HepG2 (cell line): ENCODE data around the gene NOP9. TPM values are rescaled to one million over a fixed set of nuclear protein-coding genes. Genes with fewer than 3 reads are reported as not detected.

Source experiments
- ATAC-seq: fragments of 200-7000 bp; cut with Tn5 transposase; 3 replicates; pipeline ENCODE4 v1.9.1; 2020; ENCODE audit warnings: mild to moderate bottlenecking, moderate library complexity
- BruUV-seq: library from RNA; stranded (reverse); fragments of 400-500 nt; replicated peaks from 2 replicates; lab custom pipeline; 2021; lab: Mats Ljungman, UMichigan
- CTCF ChIA-PET: fragments of 300-600 bp; formaldehyde crosslinking; extraction: SDS; loops from one replicate; lab custom pipeline; 2021; ENCODE audit warnings: low total read pairs, inconsistent platforms, low intra/inter-chr PET ratio; lab: Yijun Ruan, JAX
- POLR2A ChIA-PET: fragments of 350-600 bp; sonication (Branson Sonifier 250); formaldehyde crosslinking; loops from one replicate; lab custom pipeline; 2020; ENCODE audit warnings: antibody characterized with exemption, inconsistent platforms; lab: Yijun Ruan, JAX
- DNase-seq: peaks from one replicate; pipeline ENCODE4 v3.0.0-alpha.2; 2015; ENCODE audit warnings: low spot score
- FAIRE-seq: peaks from 3 replicates; lab custom pipeline; 2011; peaks lifted over from hg19 to GRCh38; lab: Jason Lieb, UNC
- H2AFZ ChIP-seq: one replicate; pipeline ENCODE4 v1.6.1; 2011; ENCODE audit warnings: low read length, inconsistent platforms
- H3K27ac ChIP-seq: fragments of 300-600 bp; 3 replicates; pipeline ENCODE4 v1.8.0; 2011; ENCODE audit warnings: mixed run types, mild to moderate bottlenecking, mixed read lengths, low read length, inconsistent platforms; ENCODE audit not compliant: insufficient read depth; ENCODE audit errors: extremely low read length
- H3K27me3 ChIP-seq, 2 experiments: fragments of 200-600 bp in 1 of 2; 2 replicates in 1 of 2; 3 replicates in 1 of 2; pipeline versions ENCODE4 v1.6.0 to v1.8.0; 2011; ENCODE audit warnings: low read length in 2 of 2, mild to moderate bottlenecking in 2 of 2, moderate library complexity in 2 of 2, inconsistent platforms in 1 of 2; ENCODE audit not compliant: insufficient read depth in 2 of 2, control insufficient read depth in 1 of 2
- H3K36me3 ChIP-seq, 2 experiments: fragments of 200-600 bp in 1 of 2; replicated peaks in 1 of 2; 2 replicates in 1 of 2; 3 replicates in 1 of 2; pipeline versions ENCODE4 v1.5.1 to v1.8.0; 2011; ENCODE audit warnings: low read length in 2 of 2, inconsistent platforms in 1 of 2; ENCODE audit not compliant: insufficient read depth in 2 of 2, control insufficient read depth in 1 of 2
- H3K4me1 ChIP-seq: 2 replicates; pipeline ENCODE4 v1.5.1; 2012; ENCODE audit warnings: low read length, inconsistent platforms; ENCODE audit not compliant: insufficient read depth
- H3K4me2 ChIP-seq: 2 replicates; pipeline ENCODE4 v1.6.0; 2011; ENCODE audit warnings: low read depth, low read length, inconsistent platforms
- H3K4me3 ChIP-seq, 3 experiments: fragments of 200-600 bp in 1 of 3; sonication (generic), shearing (Covaris generic) in 1 of 3; replicated peaks in 1 of 3; 2 replicates each; pipeline ENCODE4 v1.5.1; 2011 to 2016; ENCODE audit warnings: low read length in 3 of 3, inconsistent platforms in 2 of 3, low read depth in 2 of 3, mild to moderate bottlenecking in 2 of 3, control low read depth in 1 of 3, mixed read lengths in 1 of 3; ENCODE audit not compliant: insufficient read depth in 1 of 3
- H3K79me2 ChIP-seq: one replicate; pipeline ENCODE4 v1.6.1; 2011; ENCODE audit warnings: low read length, inconsistent platforms; ENCODE audit not compliant: insufficient read depth
- H3K9ac ChIP-seq: 2 replicates; pipeline ENCODE4 v1.6.0; 2011; ENCODE audit warnings: mild to moderate bottlenecking, low read depth, low read length, inconsistent platforms; ENCODE audit not compliant: insufficient read depth
- H3K9me3 ChIP-seq: 2 replicates; pipeline ENCODE4 v1.5.1; 2012; ENCODE audit warnings: mild to moderate bottlenecking, low read length
- H4K20me1 ChIP-seq: 2 replicates; pipeline ENCODE4 v1.6.0; 2011; ENCODE audit warnings: inconsistent platforms, mild to moderate bottlenecking, low read length, moderate library complexity; ENCODE audit not compliant: insufficient read depth
- NPAS2 ChIP-seq: sonication (generic); formaldehyde crosslinking; IDR thresholded peaks from 2 replicates; pipeline ENCODE4 v1.8.0; 2022; ENCODE audit warnings: mild to moderate bottlenecking, missing genetic modification reagents, borderline replicate concordance
- PCBP2 ChIP-seq: fragments of 200-400 bp; formaldehyde crosslinking; optimal IDR thresholded peaks from 2 replicates; pipeline ENCODE3; 2018; ENCODE audit warnings: low read length, low read depth; ENCODE audit not compliant: poor library complexity, severe bottlenecking
- ZNF101 ChIP-seq: sonication (generic); formaldehyde crosslinking; IDR thresholded peaks from 2 replicates; pipeline ENCODE4 v1.4.0; 2020; ENCODE audit warnings: mild to moderate bottlenecking, low read depth, missing genetic modification reagents, borderline replicate concordance
- ZNF414 ChIP-seq: sonication (generic); formaldehyde crosslinking; IDR thresholded peaks from 2 replicates; pipeline ENCODE4 v1.5.0; 2020; ENCODE audit warnings: missing genetic modification reagents
- ZNF672 ChIP-seq: sonication (generic); formaldehyde crosslinking; IDR thresholded peaks from 2 replicates; pipeline ENCODE4 v1.8.1; 2022; ENCODE audit warnings: missing genetic modification reagents
- WGBS: methylation state at CpG from one replicate; pipeline ENCODE4 v1.1.6; 2017; ENCODE audit warnings: low lambda C conversion rate; 5-methylcytosine and 5-hydroxymethylcytosine counted together
- in situ Hi-C: cut with HindIII; loops from 2 replicates; pipeline ENCODE4 v1.10.0; 2017; ENCODE audit warnings: low pct_unique_long_range_greater_than_20kb; ENCODE audit not compliant: extremely low pct_ligation_motif_present
- intact Hi-C: fragments of 100-400 bp; cut with micrococcal nuclease; formaldehyde crosslinking; loops from one replicate; pipeline ENCODE4 v1.10.0; 2022; ENCODE audit not compliant: unreplicated experiment
- polyA plus RNA-seq, 8 experiments: library from polyadenylated mRNA; depleted of rRNA in 3 of 8; stranded (reverse) in 7 of 8; unstranded in 1 of 8; fragments of >200 nt; fragmentation: Illumina TruSeq in 4 of 8; extraction: Trizol in 4 of 8; gene quantifications; 2 replicates each; pipeline versions ENCODE4 v1.2.1 to v1.2.3, GENCODE V29; 2011 to 2016; ENCODE audit warnings: low read depth in 4 of 8, missing spikeins in 1 of 8, mixed read lengths in 1 of 8; ENCODE audit not compliant: insufficient read depth in 1 of 8
- total RNA-seq, 5 experiments: library from RNA; depleted of rRNA; stranded (reverse); fragments of >200 nt; fragmentation: Illumina TruSeq; extraction: Trizol; gene quantifications; 2 replicates each; pipeline ENCODE4 v1.2.3, GENCODE V29; 2016; ENCODE audit warnings: low read depth in 1 of 5

Gene NOP9
- total and polyA plus RNA-seq, 2 of the 13 experiments (the other 11 are each of a cell fraction or from before 2014, with no cell fraction given): 24.5 to 61.6 TPM

- WGBS: 0% methylated on average over 1 of the region's 1 CpG
- POLR2A ChIA-PET: interaction anchor here (1.7 kb wide), 1 partner anchor 83 kb away, joined by 5 read pairs; the partner anchor contains the start of gene KHNYN
- H2AFZ ChIP-seq: no peak overlapping the region
- CTCF ChIA-PET: no interaction called here
- in situ Hi-C loops: no loop called here
- intact Hi-C loops: no loop called here
- no peak overlapping the region for H3K9ac ChIP-seq
- FAIRE-seq: no peak
- no peaks in the 10 kb centered on the region for H3K36me3 ChIP-seq
- peaks cover 3 to 14% of the 10 kb centered on the region in 2 experiments; a peak in 2 of 5 replicates for H3K27me3 ChIP-seq
- no peak overlapping the region for H3K27ac ChIP-seq
- no peak for TF ChIP-seq ZNF414
- peak; percentile 74 for TF ChIP-seq PCBP2
- no peak for TF ChIP-seq ZNF672 (CRISPR knock-in tag)
- TF ChIP-seq, all 625 proteins: peak for 1
- no TSS peak for BruUV-seq
- ATAC-seq (no peak), DNase-seq (no peak)
- Histone ChIP-seq H3K9me3 (no peaks in the 10 kb centered on the region), H3K4me3 (no peak overlapping the region), H3K4me2 (no peak overlapping the region), H3K79me2 (no peaks in the 10 kb centered on the region), H4K20me1 (no peaks in the 10 kb centered on the region), H3K4me1 (peaks cover 7% of the 10 kb centered on the region)
Observed at GRCh38 chr14:24347134-24347533, 47.5 kb downstream of the NOP9 start.

- POLR2A ChIA-PET: interaction anchor here (1.7 kb wide), 1 partner anchor 82 kb away, joined by 5 read pairs; the partner anchor contains the start of gene KHNYN
- intact Hi-C loops: no loop called here
- no peaks in the 10 kb centered on the region for H3K36me3 ChIP-seq
Observed at GRCh38 chr14:24348186-24348585, 48.5 kb downstream of the NOP9 start.

More at GRCh38 chr14:24348186-24348585, 48.5 kb downstream of the NOP9 start:
- Histone ChIP-seq H4K20me1 (no peaks in the 10 kb centered on the region), H3K27me3 (peaks cover 3 to 14% of the 10 kb centered on the region in 2 experiments; a peak in 2 of 5 replicates), H3K4me1 (peaks cover 9% of the 10 kb centered on the region), H3K4me3 (no peak overlapping the region), H3K9me3 (no peaks in the 10 kb centered on the region), H3K79me2 (no peaks in the 10 kb centered on the region), H3K27ac (no peak overlapping the region), H3K4me2 (no peak overlapping the region), H3K9ac (no peak overlapping the region), H2AFZ (no peak overlapping the region)
- 94% methylated on average over 2 of the region's 2 CpGs for WGBS
- no TSS peak for BruUV-seq
- TF ChIP-seq ZNF101 (0 out of 2 replicates have a peak, but pooled peaks have one; percentile 46), NPAS2 (CRISPR knock-in tag) (no peak)
- ATAC-seq: no peak
- FAIRE-seq: no peak
- no peak for DNase-seq
- CTCF ChIA-PET: no interaction called here
- in situ Hi-C loops: no loop called here
